Measurements from ENCODE around the gene GIPC3. TPM values are rescaled to one million over a fixed set of nuclear protein-coding genes. Genes with fewer than 3 reads are reported as not detected.

The GIPC3 gene
- total and polyA plus RNA-seq, 2 experiments from 2014 or later, result 0.06 TPM; not detected in 1

GRCh38 chr19:3572132-3572854 is 13.0 kb upstream of the GIPC3 start:
- Histone ChIP-seq H3K9me3 (ENCODE audit: low read depth) (no peaks in the 10 kb centered on the region), H3K27ac (no peak overlapping the region), H4K20me1 (ENCODE audit: insufficient read depth) (no peaks in the 10 kb centered on the region), H3K9ac (peak overlapping the region; percentile 81), H3K4me2 (ENCODE audit: unreplicated experiment) (peak overlapping the region; percentile 92), H2AFZ (peak overlapping the region; percentile 99), H3K79me2 (ENCODE audit: insufficient read depth) (no peaks in the 10 kb centered on the region; the same call in 1 of the 2 replicates), H3K4me3 (peak overlapping the region; percentile 93), H3K27me3 (replicated peaks; ENCODE audit: insufficient read depth) (no peaks in the 10 kb centered on the region), H3K4me1 (ENCODE audit: insufficient read depth) (peaks cover 7% of the 10 kb centered on the region; the same call in 1 of the 2 replicates), H3K36me3 (ENCODE audit: low read depth) (no peaks in the 10 kb centered on the region), H3K9me2 (ENCODE audit: insufficient read depth) (no peaks in the 10 kb centered on the region), H3F3A (ENCODE audit: insufficient read depth) (peaks cover 11% of the 10 kb centered on the region)
- in situ Hi-C loops (cut with MboI), result no loop called here
- peak; percentile 100 for DNase-seq
- no peak for TF ChIP-seq EZH2 (IDR thresholded peaks at IDR 0.05; ENCODE audit: insufficient read depth, poor library complexity, severe bottlenecking)
- no peak for TF ChIP-seq EZH2phosphoT487 (IDR thresholded peaks at IDR 0.05; ENCODE audit: insufficient read depth, low read depth)
- 3% methylated on average over 48 of the region's 48 CpGs for WGBS, 2 experiments (ENCODE audit: low coverage in 1 of 2, low lambda C conversion rate in 2 of 2, missing lambda C conversion rate in 2 of 2)

DNA sequence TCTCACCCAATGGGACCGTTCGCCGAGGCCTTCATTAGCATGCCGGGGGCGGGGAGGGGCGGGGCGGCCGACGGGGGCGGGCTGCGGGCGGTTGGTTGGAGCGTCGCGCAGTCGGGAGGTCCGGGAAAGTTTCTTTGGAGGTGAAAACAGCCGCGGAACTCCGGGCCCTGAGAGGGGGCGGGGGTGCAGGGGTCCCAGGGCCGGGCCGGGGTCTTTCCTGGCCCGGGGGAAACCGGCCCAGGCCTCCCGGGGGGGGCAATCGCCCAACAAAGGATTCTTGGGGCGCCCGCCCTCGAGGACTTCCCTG is 12.5 kb upstream of the GIPC3 start, which contains the start of gene HMG20B:
TSS of gene HMG20B (plus strand) at position 90 of the 307 bp plus-strand sequence. CDS start 366 bp downstream, outside the sequence.
- H2AFZ ChIP-seq, result peak within 1 kb of the TSS; percentile 99
- no peaks in the 10 kb centered on the region; the same call in 1 of the 2 replicates for H3K79me2 ChIP-seq (ENCODE audit: insufficient read depth)
- no peaks in the 10 kb centered on the region for H3K36me3 ChIP-seq (ENCODE audit: low read depth)
- in situ Hi-C loops (cut with MboI), result no loop called here
- peaks cover 7% of the 10 kb centered on the region; the same call in 1 of the 2 replicates for H3K4me1 ChIP-seq (ENCODE audit: insufficient read depth)
- H3K9ac ChIP-seq, result peak within 1 kb of the TSS; percentile 90
- H3K4me3 ChIP-seq, result peak within 1 kb of the TSS; percentile 93
- no peak for TF ChIP-seq EZH2 (IDR thresholded peaks at IDR 0.05; ENCODE audit: insufficient read depth, poor library complexity, severe bottlenecking)
- no peak for TF ChIP-seq EZH2phosphoT487 (IDR thresholded peaks at IDR 0.05; ENCODE audit: insufficient read depth, low read depth)
- H3K27me3 ChIP-seq (replicated peaks; ENCODE audit: insufficient read depth), result no peaks in the 10 kb centered on the region
- H3K9me3 ChIP-seq (ENCODE audit: low read depth), result no peaks in the 10 kb centered on the region
- H3K9me2 ChIP-seq (ENCODE audit: insufficient read depth), result no peaks in the 10 kb centered on the region
- 0 to 2% methylated on average over 1 to 30 of the region's 30 CpGs for WGBS, 2 experiments (ENCODE audit: low coverage in 1 of 2, low lambda C conversion rate in 2 of 2, missing lambda C conversion rate in 2 of 2)
- peaks cover 11% of the 10 kb centered on the region for H3F3A ChIP-seq (ENCODE audit: insufficient read depth)
- peak within 1 kb of the TSS; percentile 57 for H3K27ac ChIP-seq
- DNase-seq, result no peak
- peak within 1 kb of the TSS; percentile 92 for H3K4me2 ChIP-seq (ENCODE audit: unreplicated experiment)
- no peaks in the 10 kb centered on the region for H4K20me1 ChIP-seq (ENCODE audit: insufficient read depth)

- TF ChIP-seq EZH2 (IDR thresholded peaks at IDR 0.05; ENCODE audit: insufficient read depth, poor library complexity, severe bottlenecking), result no peak
- TF ChIP-seq EZH2phosphoT487 (IDR thresholded peaks at IDR 0.05; ENCODE audit: insufficient read depth, low read depth), result no peak
- Histone ChIP-seq H3K27me3 (replicated peaks; ENCODE audit: insufficient read depth) (no peaks in the 10 kb centered on the region), H3K27ac (peak overlapping the region; percentile 57), H3K9me2 (ENCODE audit: insufficient read depth) (no peaks in the 10 kb centered on the region), H3K79me2 (ENCODE audit: insufficient read depth) (no peaks in the 10 kb centered on the region; the same call in 1 of the 2 replicates), H3K9ac (peak overlapping the region; percentile 90), H3K4me2 (ENCODE audit: unreplicated experiment) (peak overlapping the region; percentile 89), H3K36me3 (ENCODE audit: low read depth) (no peaks in the 10 kb centered on the region), H3F3A (ENCODE audit: insufficient read depth) (peaks cover 11% of the 10 kb centered on the region), H3K9me3 (ENCODE audit: low read depth) (no peaks in the 10 kb centered on the region), H4K20me1 (ENCODE audit: insufficient read depth) (no peaks in the 10 kb centered on the region), H2AFZ (peak overlapping the region; percentile 63), H3K4me3 (peak overlapping the region; percentile 89), H3K4me1 (ENCODE audit: insufficient read depth) (peaks cover 7% of the 10 kb centered on the region; the same call in 1 of the 2 replicates)
- WGBS, 2 experiments (ENCODE audit: low coverage in 1 of 2, low lambda C conversion rate in 2 of 2, missing lambda C conversion rate in 2 of 2), result 1% methylated on average over 47 to 60 of the region's 60 CpGs
- DNase-seq, result peak; percentile 66
- in situ Hi-C loops (cut with MboI), result no loop called here
Observed at GRCh38 chr19:3573162-3573857, 12.0 kb upstream of the GIPC3 start.

DNA sequence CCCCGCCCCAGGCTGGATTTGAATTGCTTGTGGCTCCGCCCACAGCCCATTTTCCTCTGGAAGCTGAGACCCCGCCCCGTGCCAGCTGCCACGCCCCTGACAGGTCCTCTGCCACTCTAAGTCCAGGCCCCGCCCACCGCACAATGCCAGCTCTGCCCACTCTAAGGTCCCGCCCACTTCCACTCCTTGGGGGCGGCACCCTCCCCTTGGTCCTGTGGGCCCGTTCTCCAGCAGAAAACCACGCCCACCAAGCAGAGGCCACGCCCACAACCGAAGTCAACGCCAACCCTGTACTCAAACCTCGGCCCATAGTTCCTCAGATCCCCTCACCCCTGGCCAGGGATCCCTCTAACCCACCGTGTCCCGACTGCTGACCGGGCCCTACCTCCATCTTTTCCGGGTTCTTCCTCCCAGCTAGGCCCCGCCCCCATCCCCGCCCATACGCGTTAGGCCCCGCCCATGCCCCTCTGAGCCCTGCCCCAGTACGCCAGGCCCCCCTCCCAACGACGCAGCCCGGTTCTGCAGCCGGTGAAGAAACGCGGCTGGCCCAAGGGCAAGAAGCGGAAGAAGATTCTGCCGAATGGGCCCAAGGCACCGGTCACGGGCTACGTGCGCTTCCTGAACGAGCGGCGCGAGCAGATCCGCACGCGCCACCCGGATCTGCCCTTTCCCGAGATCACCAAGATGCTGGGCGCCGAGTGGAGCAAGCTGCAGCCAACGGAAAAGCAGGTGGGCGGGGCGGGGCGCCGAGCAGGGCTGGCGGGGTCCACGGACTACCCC is 11.2 kb upstream of the GIPC3 start:
- Histone ChIP-seq H3F3A (ENCODE audit: insufficient read depth) (peaks cover 17% of the 10 kb centered on the region), H3K27ac (no peak overlapping the region), H3K4me2 (ENCODE audit: unreplicated experiment) (peak overlapping the region; percentile 89), H3K79me2 (ENCODE audit: insufficient read depth) (no peaks in the 10 kb centered on the region; the same call in 1 of the 2 replicates), H4K20me1 (ENCODE audit: insufficient read depth) (no peaks in the 10 kb centered on the region), H3K9ac (peak overlapping the region; percentile 90), H3K4me3 (peak overlapping the region; percentile 89), H3K9me3 (ENCODE audit: low read depth) (no peaks in the 10 kb centered on the region), H3K27me3 (replicated peaks; ENCODE audit: insufficient read depth) (no peaks in the 10 kb centered on the region), H3K4me1 (ENCODE audit: insufficient read depth) (peaks cover 7% of the 10 kb centered on the region; the same call in 1 of the 2 replicates), H2AFZ (no peak overlapping the region), H3K9me2 (ENCODE audit: insufficient read depth) (no peaks in the 10 kb centered on the region), H3K36me3 (ENCODE audit: low read depth) (no peaks in the 10 kb centered on the region)
- peak; percentile 99 for DNase-seq
- 58 to 66% methylated on average over 38 to 55 of the region's 55 CpGs for WGBS, 2 experiments (ENCODE audit: low coverage in 1 of 2, low lambda C conversion rate in 2 of 2, missing lambda C conversion rate in 2 of 2)
- in situ Hi-C loops (cut with MboI), result no loop called here
- TF ChIP-seq EZH2 (IDR thresholded peaks at IDR 0.05; ENCODE audit: insufficient read depth, poor library complexity, severe bottlenecking), result no peak
- no peak for TF ChIP-seq EZH2phosphoT487 (IDR thresholded peaks at IDR 0.05; ENCODE audit: insufficient read depth, low read depth)
